NCI-H2107 treated with DMSO at 0.1 percent for 48 hours (cell line): ENCODE measurements around the gene FAAP24.
"Not testable (repeated sequence)": the region's sequence is repeated elsewhere in the genome, so short reads cannot be mapped to it uniquely, and the experiment has no call there.

Experiments used
- DNase-seq: peaks from one replicate; lab custom pipeline; 2025; ENCODE audit not compliant: unreplicated experiment; lab: John Stamatoyannopoulos, UW

Gene FAAP24, protein sequence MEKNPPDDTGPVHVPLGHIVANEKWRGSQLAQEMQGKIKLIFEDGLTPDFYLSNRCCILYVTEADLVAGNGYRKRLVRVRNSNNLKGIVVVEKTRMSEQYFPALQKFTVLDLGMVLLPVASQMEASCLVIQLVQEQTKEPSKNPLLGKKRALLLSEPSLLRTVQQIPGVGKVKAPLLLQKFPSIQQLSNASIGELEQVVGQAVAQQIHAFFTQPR

DNA sequence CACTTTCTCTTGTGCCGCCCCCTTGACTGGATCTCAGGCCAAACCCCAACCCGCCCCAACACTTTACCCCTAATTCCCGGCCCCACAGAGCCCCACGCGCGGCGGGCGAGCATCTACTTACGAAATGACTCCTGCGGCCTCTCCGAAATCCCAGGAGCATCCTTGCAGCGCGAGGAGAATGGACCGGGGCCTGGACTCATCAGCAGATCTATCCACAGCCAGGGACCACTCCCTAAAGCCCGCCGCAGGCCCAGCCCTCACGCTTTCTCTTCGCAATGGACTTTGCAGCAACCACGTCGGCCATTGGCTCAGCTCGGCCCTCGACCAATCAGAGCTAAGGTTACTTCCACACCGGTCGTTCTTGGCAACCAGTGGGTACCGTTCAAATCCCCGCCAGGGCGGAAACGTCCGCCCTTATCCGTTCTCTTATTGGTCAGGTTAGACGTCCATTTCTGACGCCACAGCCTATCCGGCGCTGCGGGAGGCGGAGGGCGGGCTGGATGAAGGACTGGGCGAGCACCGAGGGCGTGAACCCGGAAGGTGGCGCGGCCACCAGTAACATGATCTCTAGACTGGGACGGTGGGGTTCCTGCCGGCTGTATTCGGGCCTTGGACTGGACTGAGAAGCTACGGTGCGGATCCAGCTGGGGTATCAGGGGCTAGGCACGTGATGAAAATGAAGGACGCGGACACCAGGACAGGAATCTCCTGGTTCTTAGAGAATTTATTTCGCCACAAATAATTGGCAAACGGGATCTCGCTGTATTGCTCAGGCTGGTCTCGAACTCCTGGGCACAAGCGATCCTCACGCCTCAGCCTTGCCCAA is at the start of gene FAAP24, which contains the start of gene CEP89:
Gene FAAP24, plus strand, starts transcription at position 528 of the 826 bp plus-strand sequence. CDS start 955 bp downstream, outside the sequence.
Gene CEP89, minus strand, starts transcription at position 244 of the 826 bp plus-strand sequence. Its CDS starts 84 bp downstream, at position 160.
- peak; percentile 97 for DNase-seq

- no peak for DNase-seq
Measured at GRCh38 chr19:32924200-32924599, 47.8 kb upstream of the FAAP24 start.

DNA sequence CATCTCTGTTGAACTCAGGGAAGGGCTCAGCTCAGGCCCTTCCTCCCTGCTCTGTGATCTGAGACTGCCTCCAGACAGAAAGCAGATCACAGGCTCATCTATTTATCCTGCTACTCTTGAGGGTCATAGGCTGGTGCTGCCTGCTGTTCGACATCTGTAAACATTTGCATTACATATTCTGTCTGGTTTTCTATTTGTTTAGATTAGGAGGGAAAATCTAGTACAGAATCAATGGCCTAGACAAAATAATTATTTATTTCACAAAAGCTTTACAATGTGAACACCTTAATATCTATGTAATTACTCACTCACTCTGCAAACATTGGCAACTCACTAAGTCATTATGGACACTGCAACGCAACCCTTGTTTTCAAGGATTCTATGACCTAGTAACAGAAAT is 43.2 kb upstream of the FAAP24 start:
- DNase-seq, result no peak

DNA sequence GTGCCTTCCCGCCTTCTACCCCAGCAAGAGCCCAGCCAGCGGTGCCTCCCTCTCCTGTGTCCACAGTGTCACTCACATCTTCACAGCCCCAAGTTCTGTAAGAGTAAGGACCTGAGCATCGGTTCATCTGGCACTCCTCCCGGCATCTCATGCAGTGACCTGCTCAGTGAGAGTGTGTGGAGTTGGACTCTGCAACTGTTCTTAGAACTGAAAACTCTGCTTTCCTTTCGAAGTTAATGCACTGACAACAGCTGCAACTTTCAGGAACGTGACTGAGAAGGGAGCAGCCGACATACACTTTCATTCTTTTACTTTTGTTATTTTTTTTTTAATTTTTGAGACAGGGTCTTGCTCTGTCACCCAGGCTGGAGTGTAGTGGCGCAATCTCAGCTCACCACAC is 41.5 kb upstream of the FAAP24 start:
- no peak for DNase-seq

DNA sequence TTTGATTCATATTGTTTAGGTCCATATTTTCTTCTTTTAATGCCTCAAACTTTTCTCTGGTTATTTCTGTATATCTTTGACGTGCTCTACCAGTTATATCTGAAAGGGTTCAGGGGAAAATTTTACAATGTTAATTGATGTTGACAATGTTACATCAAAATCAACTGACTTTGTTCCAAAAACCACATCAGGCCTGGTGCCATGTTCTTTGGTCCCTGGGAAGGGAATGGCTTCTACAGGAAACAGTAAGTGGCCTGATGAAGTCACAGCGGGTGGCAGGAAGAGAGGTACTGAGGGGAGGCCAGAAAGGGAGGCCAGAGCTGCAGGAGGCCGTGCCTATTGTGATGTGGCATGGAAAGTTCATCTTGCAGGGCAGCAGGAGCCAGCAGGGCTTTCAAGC is 38.5 kb upstream of the FAAP24 start:
- DNase-seq, result no peak

- no peak for DNase-seq
Measured at GRCh38 chr19:32935629-32936028, 36.4 kb upstream of the FAAP24 start.

DNA sequence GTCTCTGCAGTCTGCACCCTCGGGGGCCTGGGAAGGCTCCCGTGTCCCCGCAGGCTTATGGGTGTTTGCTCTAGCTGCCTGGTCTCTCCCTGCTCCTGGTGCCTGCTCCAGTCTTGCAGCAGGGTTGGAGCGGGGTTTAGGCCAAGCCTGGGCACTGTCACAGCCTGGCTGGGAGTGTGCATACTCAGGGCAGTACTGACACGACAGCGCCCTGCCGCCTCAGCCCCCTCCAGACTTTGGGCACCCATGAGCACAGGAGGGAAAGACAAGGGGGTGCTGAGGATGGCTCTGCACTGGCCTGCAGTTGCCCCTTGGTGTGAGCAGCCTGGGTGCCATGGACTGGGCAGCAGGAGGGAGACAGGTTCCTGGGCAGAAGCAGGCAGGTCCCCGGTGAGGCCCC is 36.0 kb upstream of the FAAP24 start:
- no peak for DNase-seq

DNA sequence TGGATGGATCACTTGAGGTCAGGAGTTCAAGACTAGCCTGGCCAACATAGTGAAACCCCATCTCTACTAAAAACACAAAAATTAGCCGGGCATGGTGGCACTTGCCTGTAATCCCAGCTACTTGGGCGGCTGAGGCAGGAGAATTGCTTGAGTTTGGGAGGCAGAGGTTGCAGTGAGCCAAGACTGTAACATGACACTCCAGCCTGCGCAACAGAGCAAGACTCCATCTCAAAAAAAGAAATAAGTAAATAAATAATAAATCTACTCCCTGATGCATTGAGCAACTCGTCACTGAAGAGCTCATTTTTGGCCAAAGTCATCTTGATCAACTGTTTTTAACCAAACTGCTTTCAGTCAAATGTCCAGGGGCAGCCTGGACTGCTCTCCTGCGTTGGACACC is 30.8 kb upstream of the FAAP24 start:
- DNase-seq, result not testable (repeated sequence)

DNA sequence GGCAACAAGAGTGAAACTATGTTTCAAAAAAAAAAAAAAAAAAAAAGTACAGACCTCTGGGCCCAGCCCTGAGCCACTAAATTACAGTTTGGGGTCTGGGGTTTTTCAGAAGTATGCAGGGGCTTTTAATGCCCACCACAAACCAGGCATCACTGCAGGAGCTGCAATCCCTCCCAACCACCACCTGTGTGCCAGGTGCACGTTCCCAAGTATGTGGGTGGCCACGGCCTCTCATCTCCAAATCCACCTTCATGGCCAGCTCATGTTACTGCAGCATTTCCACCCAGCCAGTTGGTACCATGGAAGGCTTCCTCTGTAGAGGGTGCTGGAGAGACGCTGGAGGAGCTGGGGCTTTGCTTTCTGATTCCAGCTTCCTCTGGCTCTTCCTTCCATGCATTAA is 26.8 kb upstream of the FAAP24 start:
- peak; percentile 68 for DNase-seq

- no peak for DNase-seq
Measured at GRCh38 chr19:32966750-32967149, 5.3 kb upstream of the FAAP24 start.

- DNase-seq, result no peak
Measured at GRCh38 chr19:32969549-32969948, 2.5 kb upstream of the FAAP24 start.

DNA sequence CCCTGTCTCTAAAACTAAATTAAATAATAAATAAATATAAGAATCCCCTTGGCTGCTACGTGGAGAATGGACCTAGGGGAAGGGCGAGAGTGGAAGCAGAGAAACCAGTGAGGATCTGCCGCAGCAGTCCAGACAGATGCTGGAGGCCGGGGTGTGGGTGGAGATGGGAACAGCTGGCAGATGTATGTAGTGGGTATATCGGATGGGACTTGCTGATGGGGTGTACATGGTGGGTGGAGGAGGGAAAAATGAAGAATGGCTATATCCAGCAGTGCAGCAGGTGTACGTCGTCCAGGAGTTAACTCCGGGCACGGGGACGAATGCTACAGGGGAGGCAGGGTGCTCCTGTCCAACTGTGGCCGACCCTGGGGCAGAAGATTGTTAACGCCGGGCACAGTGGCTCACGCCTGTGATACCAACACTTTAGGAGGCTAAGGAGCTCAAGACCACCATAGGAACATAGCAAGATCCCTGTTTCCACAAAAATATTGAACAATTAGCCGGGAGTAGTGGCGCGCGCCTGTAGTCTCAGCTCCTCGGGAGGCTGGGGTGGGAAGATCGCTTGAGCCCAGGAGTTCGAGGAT is 938 bp upstream of the FAAP24 start:
- DNase-seq, result no peak

DNA sequence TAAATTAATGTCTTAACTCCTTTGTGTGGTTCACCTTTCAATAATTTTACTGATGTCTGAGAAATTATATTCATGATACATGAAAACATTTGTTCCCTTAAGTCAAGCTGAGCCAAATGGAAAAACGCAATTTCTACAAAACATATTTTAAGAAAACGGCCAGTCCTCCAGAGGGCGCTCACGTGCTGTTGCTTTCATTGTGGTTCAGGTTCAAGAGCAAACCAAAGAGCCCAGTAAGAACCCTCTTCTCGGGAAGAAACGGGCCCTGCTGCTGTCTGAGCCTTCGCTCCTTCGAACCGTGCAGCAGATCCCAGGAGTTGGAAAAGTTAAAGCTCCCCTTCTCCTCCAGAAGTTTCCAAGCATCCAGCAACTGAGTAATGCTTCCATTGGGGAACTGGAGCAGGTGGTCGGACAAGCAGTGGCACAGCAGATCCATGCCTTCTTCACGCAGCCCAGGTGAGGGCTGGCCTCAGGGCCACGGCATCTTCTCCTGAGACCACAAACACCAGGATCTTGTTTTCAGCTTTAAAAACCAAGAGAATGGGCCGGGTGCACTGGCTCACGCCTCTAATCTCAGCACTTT is 4.3 kb downstream of the FAAP24 start:
- peak; percentile 71 for DNase-seq

- DNase-seq, result no peak
Measured at GRCh38 chr19:32977280-32977679, 5.2 kb downstream of the FAAP24 start.

DNA sequence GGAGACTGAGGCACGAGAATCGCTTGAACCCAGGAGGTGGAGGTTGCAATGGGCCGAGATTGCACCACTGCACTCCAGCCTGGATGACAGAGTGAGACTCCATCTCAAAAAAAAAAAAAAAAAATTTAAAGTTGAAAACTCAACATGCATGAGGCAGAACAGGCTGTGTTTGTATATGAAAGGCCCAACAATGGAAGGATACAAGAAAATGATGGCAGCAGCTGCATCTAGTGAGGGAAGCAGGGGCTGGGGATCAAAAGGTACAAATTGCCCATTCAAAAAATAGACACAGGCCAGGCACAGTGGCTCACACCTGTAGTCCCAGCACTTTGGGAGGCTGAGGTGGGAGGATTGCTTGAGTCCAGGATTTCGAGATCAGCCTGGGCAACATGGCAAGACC is 5.8 kb downstream of the FAAP24 start:
- DNase-seq, result not testable (repeated sequence)

DNA sequence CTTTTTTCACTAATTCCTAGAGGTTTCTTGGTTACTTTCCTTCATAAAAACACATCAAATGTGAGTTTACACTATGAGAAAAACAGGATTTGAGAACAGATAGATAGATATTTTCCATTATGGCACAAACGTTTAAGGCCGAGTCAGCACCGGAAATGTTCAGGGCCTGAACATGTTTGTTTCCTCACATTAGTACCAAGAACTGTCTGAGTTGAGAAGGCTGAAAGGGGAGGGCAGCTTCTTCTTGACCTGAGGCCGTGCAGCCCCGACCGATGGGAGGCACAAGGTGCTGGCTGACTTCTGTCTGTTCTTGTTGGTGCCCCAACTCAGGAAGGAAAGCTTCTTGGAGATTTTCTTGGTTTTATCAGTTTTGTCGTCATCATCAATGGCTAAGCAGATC is 7.8 kb downstream of the FAAP24 start:
- DNase-seq, result not testable (repeated sequence)

GRCh38 chr19:32982488-32982887 is 10.4 kb downstream of the FAAP24 start:
- DNase-seq, result not testable (repeated sequence)

GRCh38 chr19:32988254-32988653 is 16.2 kb downstream of the FAAP24 start:
- not testable (repeated sequence) for DNase-seq

DNA sequence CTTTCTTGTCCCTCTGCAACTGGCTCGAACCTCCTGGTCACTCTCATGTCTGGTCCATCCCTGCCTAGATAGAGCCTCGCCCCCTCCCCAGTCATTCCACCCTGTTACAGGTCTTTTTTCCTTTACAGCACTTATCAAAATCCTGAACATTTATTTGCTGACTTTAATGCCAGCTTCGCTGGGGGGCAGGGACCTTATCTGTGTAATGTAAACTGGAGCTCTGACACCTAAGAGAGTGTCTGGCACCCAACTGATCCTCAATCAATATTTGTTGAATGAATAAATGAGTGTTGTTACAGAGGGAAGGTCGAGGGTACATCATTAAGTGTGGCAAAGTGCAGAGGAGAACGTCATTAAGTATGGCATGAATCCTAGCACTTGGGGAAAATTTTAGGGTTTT is 16.7 kb downstream of the FAAP24 start:
- no peak for DNase-seq

GRCh38 chr19:32995966-32996365 is 23.9 kb downstream of the FAAP24 start:
- DNase-seq, result not testable (repeated sequence)

DNA sequence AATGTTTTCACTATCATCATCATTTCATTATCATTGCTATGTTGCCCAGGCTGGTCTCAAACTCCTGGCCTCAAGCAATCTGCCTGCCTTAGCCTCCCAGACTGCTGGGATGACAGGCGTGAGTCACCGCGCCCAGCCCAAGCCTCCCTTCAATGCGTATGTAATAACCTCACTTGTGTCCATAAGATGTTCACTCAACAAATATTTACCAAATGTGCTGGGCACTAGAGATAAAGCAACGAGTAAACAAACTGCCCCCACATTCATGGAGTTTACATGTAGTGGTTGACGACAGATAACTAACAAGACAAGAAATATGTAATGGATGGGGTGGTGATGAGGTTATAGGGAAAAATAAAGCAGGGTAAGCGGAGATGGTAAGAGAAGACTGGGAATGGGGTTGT is 25.0 kb downstream of the FAAP24 start:
- not testable (repeated sequence) for DNase-seq
